Skin of body (tissue), 3 donors: ENCODE data around the gene ALOXE3. TPM values are rescaled to one million over a fixed set of nuclear protein-coding genes. Genes with fewer than 3 reads are reported as not detected.

Source experiments
- DNase-seq: peaks from one replicate; lab custom pipeline; 2025; lab: John Stamatoyannopoulos, UW
- small RNA-seq: library from RNA; depleted of rRNA; stranded (forward); fragments of <200 nt; gene quantifications from one replicate; pipeline ENCODE3, GENCODE V24; 2014; ENCODE audit warnings: low replicate concordance
- total RNA-seq: library from RNA; depleted of rRNA; stranded (reverse); fragments of >200 nt; gene quantifications from one replicate; pipeline ENCODE4 v1.2.3, GENCODE V29; 2014

ALOXE3 gene
- total RNA-seq, 1 donor from 2014 or later = 3.2 TPM

- no peak for DNase-seq
Observed at GRCh38 chr17:8052256-8053252, 65.8 kb downstream of the ALOXE3 start.

- DNase-seq = no peak
Observed at GRCh38 chr17:8051831-8052230, 66.5 kb downstream of the ALOXE3 start.

GRCh38 chr17:8048736-8049135 is 69.6 kb downstream of the ALOXE3 start:
- DNase-seq = no peak

GRCh38 chr17:8048236-8048635 is 70.1 kb downstream of the ALOXE3 start:
- DNase-seq = no peak

- DNase-seq = no peak
Observed at GRCh38 chr17:8047769-8048110, 70.6 kb downstream of the ALOXE3 start.

GRCh38 chr17:8046929-8047768 is 71.2 kb downstream of the ALOXE3 start:
- no peak for DNase-seq

GRCh38 chr17:8046306-8046928 is 71.9 kb downstream of the ALOXE3 start:
- DNase-seq = no peak

Small RNA genes lying within 50 kb of the gene (small RNA-seq; reads per million reads assigned to genes)
- gene MIR4314 = not detected

Other genes starting within 250 kb of the ALOXE3 start
- 111 TPM for gene CHD3, start 229.7 kb downstream of the ALOXE3 start, total RNA-seq
- 9.3 TPM for gene RNF227, start 202.2 kb downstream of the ALOXE3 start, total RNA-seq
- gene KCNAB3, start 188.7 kb downstream of the ALOXE3 start, total RNA-seq = 2.2 TPM
- 26.0 TPM for gene TRAPPC1, start 186.6 kb downstream of the ALOXE3 start, total RNA-seq
- 25.4 TPM for gene CNTROB, start 186.3 kb downstream of the ALOXE3 start, total RNA-seq
- 0.39 TPM for gene GUCY2D, start 115.9 kb downstream of the ALOXE3 start, total RNA-seq
- 0.89 TPM for gene ALOX15B, start 79.5 kb downstream of the ALOXE3 start, total RNA-seq
- 10.9 TPM for gene ALOX12B, start 30.8 kb downstream of the ALOXE3 start, total RNA-seq
- 0.10 TPM for gene HES7, start 5.6 kb upstream of the ALOXE3 start, total RNA-seq
- 83.5 TPM for gene PER1, start 33.9 kb upstream of the ALOXE3 start, total RNA-seq
- 18.0 TPM for gene VAMP2, start 44.4 kb upstream of the ALOXE3 start, total RNA-seq
- gene TMEM107, start 57.9 kb upstream of the ALOXE3 start, total RNA-seq = 21.6 TPM
- 4.6 TPM for gene BORCS6, start 71.7 kb upstream of the ALOXE3 start, total RNA-seq
- gene AURKB, start 92.1 kb upstream of the ALOXE3 start, total RNA-seq = 12.4 TPM
- 13.2 TPM for gene CTC1, start 129.5 kb upstream of the ALOXE3 start, total RNA-seq
- gene PFAS, start 130.8 kb upstream of the ALOXE3 start, total RNA-seq = 20.1 TPM
- gene RANGRF, start 170.2 kb upstream of the ALOXE3 start, total RNA-seq = 6.3 TPM
- gene SLC25A35, start 176.9 kb upstream of the ALOXE3 start, total RNA-seq = 0.49 TPM
- 3.6 TPM for gene ARHGEF15, start 191.7 kb upstream of the ALOXE3 start, total RNA-seq
- not detected for gene ODF4, start 221.3 kb upstream of the ALOXE3 start, total RNA-seq